Smooth muscle cell of the brain vasculature (primary cell): ENCODE results near the gene LRRC25.
"Not testable (repeated sequence)": the region's sequence is repeated elsewhere in the genome, so short reads cannot be mapped to it uniquely, and the experiment has no call there.

Source experiments
- DNase-seq: peaks from one replicate; pipeline ENCODE4 v3.0.0-alpha.2; 2012; ENCODE audit warnings: low read depth, low spot score

Gene LRRC25

DNA sequence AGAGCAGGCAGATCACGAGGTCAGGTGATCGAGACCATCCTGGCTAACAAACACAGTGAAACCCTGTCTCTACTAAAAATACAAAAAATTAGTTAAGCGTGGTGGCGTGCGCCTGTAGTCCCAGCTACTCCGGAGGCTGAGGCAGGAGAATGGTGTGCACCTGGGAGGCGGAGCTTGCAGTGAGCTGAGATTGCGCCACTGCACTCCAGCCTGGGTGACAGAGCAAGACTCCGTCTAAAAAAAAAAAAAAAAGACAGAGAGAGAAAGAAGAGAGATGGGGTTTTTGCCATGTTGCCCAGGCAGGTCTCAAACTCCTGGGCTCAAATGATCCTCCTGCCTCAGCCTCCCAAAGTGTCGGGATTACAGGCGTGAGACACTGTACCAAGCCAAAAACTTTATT is 8.3 kb upstream of the LRRC25 start:
- not testable (repeated sequence) for DNase-seq

- not testable (repeated sequence) for DNase-seq
Measured at GRCh38 chr19:18402455-18403248, 5.2 kb upstream of the LRRC25 start.

- no peak for DNase-seq
Measured at GRCh38 chr19:18401580-18402112, 4.2 kb upstream of the LRRC25 start.

GRCh38 chr19:18399008-18399407 is 1.6 kb upstream of the LRRC25 start:
- DNase-seq, result no peak

- DNase-seq, result no peak
Measured at GRCh38 chr19:18396471-18397241, 766 bp downstream of the LRRC25 start.

DNA sequence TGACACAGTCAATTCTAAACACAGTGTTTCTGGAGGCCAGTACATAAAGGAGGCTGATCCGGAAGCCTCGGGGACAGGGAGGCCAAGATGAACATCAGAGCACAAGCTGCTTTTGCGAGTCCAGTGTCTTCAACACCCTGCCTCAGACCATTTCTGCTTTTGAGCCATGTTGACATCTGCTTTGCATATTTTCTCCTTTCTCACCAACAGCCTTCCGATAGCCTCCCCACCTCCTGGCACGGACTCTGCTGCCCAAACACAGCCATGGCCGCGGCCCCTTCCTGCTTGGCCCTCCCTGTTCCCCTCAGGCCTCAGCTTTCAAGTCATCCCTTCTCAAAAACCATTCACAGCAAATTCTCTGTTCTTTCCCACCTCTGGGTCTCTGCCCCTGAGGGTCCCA is 3.6 kb downstream of the LRRC25 start:
- no peak for DNase-seq

- DNase-seq, result no peak
Measured at GRCh38 chr19:18392926-18393325, 4.5 kb downstream of the LRRC25 start.

DNA sequence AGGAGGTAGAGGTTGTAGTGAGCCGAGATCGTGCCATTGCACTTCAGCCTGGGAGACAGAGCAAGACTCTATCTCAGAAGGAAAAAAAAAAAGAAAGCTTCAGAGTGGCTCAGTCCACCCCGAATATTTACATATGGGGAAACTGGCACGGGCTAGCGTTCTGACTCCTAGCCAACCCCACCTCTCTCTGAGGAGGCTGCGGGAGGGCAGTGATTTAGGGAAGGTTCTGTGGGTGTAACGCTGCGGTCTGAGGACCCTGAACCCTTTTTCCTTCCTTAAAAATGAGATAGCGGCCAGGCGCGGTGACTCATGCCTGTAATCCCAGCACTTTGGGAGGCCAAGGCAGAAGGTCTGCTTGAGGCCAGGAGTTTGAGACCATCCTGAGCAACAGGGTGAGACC is 5.0 kb downstream of the LRRC25 start:
- DNase-seq, result no peak

- DNase-seq, result no peak
Measured at GRCh38 chr19:18391509-18392075, 5.8 kb downstream of the LRRC25 start.

DNA sequence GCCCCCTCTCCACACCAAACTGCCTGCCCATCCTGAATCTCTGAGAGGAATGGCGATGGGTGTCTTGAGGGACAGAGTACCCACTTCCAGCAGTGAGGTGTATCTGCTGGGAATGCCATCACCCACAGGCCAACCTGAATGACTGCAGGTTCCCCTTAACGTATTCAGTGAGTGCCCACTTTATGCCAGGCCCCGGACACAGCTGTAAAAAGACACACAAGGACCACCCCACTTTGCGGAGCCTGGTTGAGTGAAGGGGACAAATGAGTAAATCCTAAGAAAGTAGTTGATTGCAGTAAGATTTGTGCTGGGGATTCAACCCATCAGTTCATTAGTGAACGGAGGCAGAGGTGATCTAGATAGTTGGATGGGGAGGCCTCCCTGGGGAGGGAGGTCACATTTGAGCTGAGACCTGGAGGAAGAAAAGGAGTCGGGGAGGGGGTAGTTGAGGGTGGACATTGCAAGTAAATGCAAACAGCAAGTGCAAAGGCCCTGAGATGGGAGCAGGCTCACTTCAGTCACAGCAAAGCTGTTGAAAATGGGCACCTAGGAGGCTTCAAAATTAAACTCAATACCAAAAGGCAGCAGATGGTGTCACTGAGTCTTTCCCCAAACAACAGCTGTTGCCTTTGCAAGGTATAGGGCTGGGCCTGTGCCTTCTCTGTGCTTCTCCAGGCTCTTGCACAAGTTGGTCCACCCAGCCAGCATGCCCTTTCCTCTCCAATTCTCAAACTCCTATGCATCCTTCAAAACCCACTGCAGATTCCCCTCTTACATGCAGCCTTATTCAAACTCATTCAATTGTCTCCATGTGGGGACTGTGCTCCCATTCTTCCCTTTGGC is 7.1 kb downstream of the LRRC25 start:
- DNase-seq, result no peak

DNA sequence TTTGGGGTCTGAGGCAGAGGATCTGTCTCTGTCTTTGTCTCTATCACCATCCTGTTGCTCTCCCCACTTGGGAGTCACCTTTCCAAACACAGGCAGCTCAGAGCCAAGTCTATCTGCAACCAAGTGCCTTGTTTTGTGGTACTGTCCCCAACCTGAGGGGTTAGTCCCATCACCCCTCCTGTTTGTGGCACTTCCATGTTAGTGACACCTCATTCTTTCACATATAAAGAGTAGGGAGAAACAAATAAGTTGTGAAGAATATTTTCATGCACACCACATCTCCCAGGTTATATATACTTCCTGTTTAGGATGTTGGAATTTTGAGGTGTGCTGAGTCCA is 7.7 kb downstream of the LRRC25 start:
- no peak for DNase-seq

DNA sequence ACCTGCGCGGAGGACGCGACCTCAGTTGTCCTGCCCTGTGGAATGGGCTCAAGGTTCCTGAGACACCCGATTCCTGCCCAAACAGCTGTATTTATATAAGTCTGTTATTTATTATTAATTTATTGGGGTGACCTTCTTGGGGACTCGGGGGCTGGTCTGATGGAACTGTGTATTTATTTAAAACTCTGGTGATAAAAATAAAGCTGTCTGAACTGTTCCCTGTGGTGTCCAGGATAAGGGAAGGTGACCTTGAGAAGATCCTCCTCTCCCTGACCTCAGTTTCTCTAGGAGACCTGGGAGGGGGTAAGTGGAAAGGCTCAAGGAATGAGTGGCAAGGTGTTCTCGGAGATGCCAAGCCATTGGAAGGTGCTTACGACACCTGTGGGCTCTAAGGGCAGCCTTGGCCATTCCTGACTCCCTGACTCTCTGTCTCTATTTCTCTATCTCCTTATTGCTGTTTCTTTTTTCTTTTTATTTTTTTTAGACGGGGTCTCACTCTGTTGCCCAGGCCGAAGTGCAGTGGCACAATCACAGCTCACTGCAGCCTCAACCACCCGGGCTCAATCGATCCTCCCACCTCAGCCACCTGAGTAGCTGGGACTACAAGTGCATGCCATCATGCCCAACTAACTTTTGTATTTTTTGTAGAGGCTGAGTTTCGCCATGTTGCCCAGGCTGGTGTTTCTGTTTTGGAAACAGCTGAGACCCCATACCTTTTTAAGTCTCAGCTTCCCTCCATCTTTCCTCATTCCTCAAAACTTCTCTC is 8.3 kb downstream of the LRRC25 start:
- no peak for DNase-seq

DNA sequence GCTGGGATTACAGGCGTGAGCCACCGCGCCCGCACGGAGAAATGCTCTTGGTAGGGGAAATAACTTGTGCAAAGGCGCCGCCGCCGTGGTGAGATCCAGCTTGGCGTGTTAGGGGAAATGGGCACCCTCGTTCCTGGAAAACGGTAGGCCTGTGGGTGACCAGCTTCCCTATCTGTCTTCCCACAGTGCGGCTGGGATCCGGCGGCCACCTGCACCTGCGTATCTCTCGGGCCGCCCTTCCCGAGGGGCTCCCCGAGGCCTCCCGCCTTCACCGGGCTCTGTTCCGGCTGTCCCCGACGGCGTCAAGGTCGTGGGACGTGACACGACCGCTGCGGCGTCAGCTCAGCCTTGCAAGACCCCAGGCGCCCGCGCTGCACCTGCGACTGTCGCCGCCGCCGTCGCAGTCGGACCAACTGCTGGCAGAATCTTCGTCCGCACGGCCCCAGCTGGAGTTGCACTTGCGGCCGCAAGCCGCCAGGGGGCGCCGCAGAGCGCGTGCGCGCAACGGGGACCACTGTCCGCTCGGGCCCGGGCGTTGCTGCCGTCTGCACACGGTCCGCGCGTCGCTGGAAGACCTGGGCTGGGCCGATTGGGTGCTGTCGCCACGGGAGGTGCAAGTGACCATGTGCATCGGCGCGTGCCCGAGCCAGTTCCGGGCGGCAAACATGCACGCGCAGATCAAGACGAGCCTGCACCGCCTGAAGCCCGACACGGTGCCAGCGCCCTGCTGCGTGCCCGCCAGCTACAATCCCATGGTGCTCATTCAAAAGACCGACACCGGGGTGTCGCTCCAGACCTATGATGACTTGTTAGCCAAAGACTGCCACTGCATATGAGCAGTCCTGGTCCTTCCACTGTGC is 9.1 kb downstream of the LRRC25 start:
- no peak for DNase-seq

DNA sequence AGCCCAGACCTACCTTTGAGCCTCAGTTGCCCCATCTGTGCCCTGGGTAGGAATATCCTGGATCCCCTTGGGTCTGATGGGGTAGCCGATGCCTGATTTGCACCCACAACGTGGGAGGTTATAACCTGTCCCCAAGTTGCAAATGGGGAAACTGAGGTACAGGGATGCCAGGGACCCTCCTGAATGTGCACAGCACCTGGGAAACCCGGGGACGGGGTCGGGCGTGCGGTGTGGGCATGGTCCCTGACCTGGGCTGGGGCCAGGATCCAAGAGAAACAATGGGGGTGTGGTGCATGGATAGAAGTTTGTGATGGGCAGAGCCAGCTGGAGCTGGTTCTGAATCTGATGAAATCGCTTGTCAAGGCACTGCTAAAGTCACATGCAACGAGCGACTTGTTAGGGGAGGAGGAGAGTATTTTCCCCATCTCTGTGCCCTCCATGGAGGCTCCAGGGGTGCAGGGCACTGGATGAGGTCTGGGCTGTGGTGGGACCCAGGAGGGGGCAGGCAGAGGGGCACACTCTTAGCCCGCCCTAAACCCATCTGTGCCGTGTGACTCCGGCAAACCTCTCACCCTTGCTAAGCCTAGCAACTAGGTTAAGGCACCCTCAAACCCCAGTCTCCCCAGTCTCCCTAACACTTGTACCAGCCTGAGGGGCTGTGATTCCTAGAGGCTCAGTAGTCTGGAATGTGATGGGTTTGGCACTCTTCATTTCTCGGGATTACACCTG is 10.7 kb downstream of the LRRC25 start:
- no peak for DNase-seq

GRCh38 chr19:18385675-18386542 is 11.5 kb downstream of the LRRC25 start, which contains the start of gene GDF15:
Gene GDF15 (plus strand): TSS chr19:18386158. CDS start chr19:18386190, 32 bp downstream.
- peak; percentile 70 for DNase-seq

GRCh38 chr19:18385359-18385674 is 12.1 kb downstream of the LRRC25 start:
- no peak for DNase-seq

- no peak for DNase-seq
Measured at GRCh38 chr19:18384775-18385174, 12.6 kb downstream of the LRRC25 start.

GRCh38 chr19:18383622-18384021 is 13.8 kb downstream of the LRRC25 start:
- DNase-seq, result not testable (repeated sequence)
